Activated CD4-positive, alpha-beta T cell treated with anti-CD3 and anti-CD28 coated beads, Interleukin-10, Interleukin-2, amounts not matched to agents 100 ng/mL and 50 ng/mL, durations not matched to agents 16 hours and 8 hours (primary cell): ENCODE data around the gene UBALD2.
"Not testable (repeated sequence)": the region's sequence is repeated elsewhere in the genome, so short reads cannot be mapped to it uniquely, and the experiment has no call there.

Source experiments
- DNase-seq: peaks from one replicate; pipeline ENCODE4 v3.0.0-alpha.2; 2020

The UBALD2 gene

GRCh38 chr17:76278268-76278908 is 13.2 kb downstream of the UBALD2 start:
- DNase-seq: no peak

GRCh38 chr17:76278952-76279741 is 14.0 kb downstream of the UBALD2 start:
- peak; percentile 88 for DNase-seq

- no peak for DNase-seq
These were observed 14.7 kb downstream of the UBALD2 start for GRCh38 chr17:76279742-76280287.

GRCh38 chr17:76280650-76281049 is 15.5 kb downstream of the UBALD2 start:
- DNase-seq: no peak

- DNase-seq: no peak
These were observed 16.6 kb downstream of the UBALD2 start for GRCh38 chr17:76281573-76282371.

- DNase-seq: no peak
These were observed 27.4 kb downstream of the UBALD2 start for GRCh38 chr17:76292567-76292966.

GRCh38 chr17:76293106-76293505 is 28.0 kb downstream of the UBALD2 start:
- no peak for DNase-seq

- DNase-seq: no peak
These were observed 31.0 kb downstream of the UBALD2 start for GRCh38 chr17:76296186-76296585.

- no peak for DNase-seq
These were observed 31.7 kb downstream of the UBALD2 start for GRCh38 chr17:76296889-76297288.

GRCh38 chr17:76297436-76297835 is 32.3 kb downstream of the UBALD2 start:
- DNase-seq: no peak

- DNase-seq: no peak
These were observed 39.3 kb downstream of the UBALD2 start for GRCh38 chr17:76304226-76305134.

GRCh38 chr17:76305135-76305454 is 39.9 kb downstream of the UBALD2 start:
- DNase-seq: not testable (repeated sequence)

- DNase-seq: no peak
These were observed 42.3 kb downstream of the UBALD2 start for GRCh38 chr17:76307299-76307965.

- DNase-seq: no peak
These were observed 42.8 kb downstream of the UBALD2 start, which contains the start of gene QRICH2 for GRCh38 chr17:76307966-76308338. TSS of gene QRICH2 (minus strand) at chr17:76308276. CDS start at chr17:76307998, 278 bp downstream.

- DNase-seq: no peak
These were observed 44.3 kb downstream of the UBALD2 start for GRCh38 chr17:76309461-76309860.

- DNase-seq: no peak
These were observed 47.6 kb downstream of the UBALD2 start for GRCh38 chr17:76312735-76313134.

- DNase-seq: no peak
These were observed 49.5 kb downstream of the UBALD2 start for GRCh38 chr17:76314392-76315227.

- DNase-seq: no peak
These were observed 52.4 kb downstream of the UBALD2 start for GRCh38 chr17:76317535-76317934.

- no peak for DNase-seq
These were observed 53.4 kb downstream of the UBALD2 start for GRCh38 chr17:76318586-76318985.
